Ascending aorta (tissue), 2 donors: ENCODE results near the gene R3HCC1L. TPM values are rescaled to one million over a fixed set of nuclear protein-coding genes. Genes with fewer than 3 reads are reported as not detected.

Experiments used
- DNase-seq, 2 donors: peaks; one replicate each; pipeline ENCODE4 v3.0.0-alpha.2; 2019; ENCODE audit warnings: low spot score in 2 of 2
- H3K27ac ChIP-seq, 2 donors: fragments of 200-600 bp; sonication (generic); one replicate each; pipeline ENCODE4 v1.5.1; 2016 to 2017; ENCODE audit warnings: mild to moderate bottlenecking in 1 of 2
- H3K27me3 ChIP-seq: fragments of 200-600 bp; sonication (generic); one replicate; pipeline ENCODE4 v1.5.1; 2017
- H3K36me3 ChIP-seq, 2 donors: fragments of 200-600 bp; sonication (generic); one replicate each; pipeline ENCODE4 v1.5.1; 2016
- H3K4me1 ChIP-seq, 2 donors: fragments of 200-600 bp; sonication (generic); one replicate each; pipeline ENCODE4 v1.5.1; 2016 to 2017; ENCODE audit warnings: mild to moderate bottlenecking in 1 of 2
- H3K4me3 ChIP-seq, 2 donors: fragments of 200-600 bp; sonication (generic); one replicate each; pipeline ENCODE4 v1.5.1; 2016 to 2017; ENCODE audit warnings: mild to moderate bottlenecking in 1 of 2
- H3K9me3 ChIP-seq, 2 donors: fragments of 200-600 bp; sonication (generic); one replicate each; pipeline ENCODE4 v1.5.1; 2016
- intact Hi-C: fragments of 100-400 bp; cut with DNase I; formaldehyde crosslinking; loops from one replicate; pipeline ENCODE4 v1.15.1; 2023
- total RNA-seq: library from RNA; depleted of rRNA; stranded (reverse); fragments of >200 nt; gene quantifications from one replicate; pipeline ENCODE4 v1.1.0, GENCODE V29; 2016
- TF ChIP-seq, protein P1 (sequence below), 3 experiments: fragments of 200-600 bp in 2 of 3; fragments of 450-650 bp in 1 of 3; sonication (generic) in 2 of 3; IDR thresholded peaks; one replicate each; pipeline ENCODE4 v1.5.1; 2016 to 2019; ENCODE audit warnings: antibody characterized with exemption in 3 of 3, mild to moderate bottlenecking in 1 of 3, moderate library complexity in 1 of 3

The R3HCC1L gene
- total RNA-seq, 1 donor from 2014 or later = 3.1 TPM

DNA sequence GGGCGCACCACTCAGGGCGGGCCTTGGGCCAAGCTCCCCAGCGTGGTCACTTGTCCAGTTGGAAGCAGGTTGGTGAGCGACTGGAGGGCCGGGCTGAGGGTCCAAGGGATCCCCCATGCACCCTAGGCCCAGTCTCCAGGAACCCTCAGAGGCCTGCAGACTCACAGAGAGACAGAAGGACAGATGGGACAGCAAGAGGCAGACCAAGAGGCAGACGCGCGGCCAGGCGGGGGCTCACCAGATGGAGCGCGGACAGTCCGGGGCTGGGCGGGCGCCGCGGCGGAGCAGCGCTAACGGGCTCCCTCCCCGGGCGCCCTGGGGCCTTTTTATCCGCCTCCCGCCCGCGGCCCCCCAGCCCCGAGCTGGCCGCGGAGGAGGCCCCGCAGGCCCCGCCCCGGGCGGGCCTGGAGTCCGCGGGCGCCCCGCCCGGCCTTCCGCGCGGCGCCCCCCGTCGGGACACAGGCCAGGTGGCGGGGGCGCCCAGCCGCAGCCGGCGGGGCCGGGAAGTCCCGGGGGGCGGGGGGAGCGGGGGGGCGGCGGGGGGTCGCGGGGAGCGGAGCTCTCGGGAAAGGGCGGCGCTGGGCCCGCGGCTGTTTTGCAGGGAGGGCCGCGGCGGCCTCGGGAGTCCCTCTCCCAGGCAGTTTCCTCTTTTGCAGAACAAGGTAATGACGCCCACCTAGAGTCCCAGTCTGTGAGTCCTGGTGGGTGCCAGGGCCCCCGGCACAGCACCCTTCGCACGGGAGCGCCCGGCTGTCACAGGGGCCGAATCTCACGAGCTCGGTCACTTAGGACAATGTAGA, 133.6 kb downstream of the R3HCC1L start, which contains the start of gene LOXL4:
Gene LOXL4 (minus strand): TSS at position 301 of the 800 bp plus-strand sequence. CDS start 5,175 bp downstream, outside the sequence.
- Histone ChIP-seq H3K27ac (peak within 1 kb of the TSS; percentile 93 to 98), H3K4me1 (peaks cover 5 to 32% of the 10 kb centered on the region in 2 donors), H3K36me3 (no peaks in the 10 kb centered on the region), H3K4me3 (peak within 1 kb of the TSS; percentile 57 to 68), H3K27me3 (no peaks in the 10 kb centered on the region), H3K9me3 (no peaks in the 10 kb centered on the region)
- TF ChIP-seq, protein P1, sequence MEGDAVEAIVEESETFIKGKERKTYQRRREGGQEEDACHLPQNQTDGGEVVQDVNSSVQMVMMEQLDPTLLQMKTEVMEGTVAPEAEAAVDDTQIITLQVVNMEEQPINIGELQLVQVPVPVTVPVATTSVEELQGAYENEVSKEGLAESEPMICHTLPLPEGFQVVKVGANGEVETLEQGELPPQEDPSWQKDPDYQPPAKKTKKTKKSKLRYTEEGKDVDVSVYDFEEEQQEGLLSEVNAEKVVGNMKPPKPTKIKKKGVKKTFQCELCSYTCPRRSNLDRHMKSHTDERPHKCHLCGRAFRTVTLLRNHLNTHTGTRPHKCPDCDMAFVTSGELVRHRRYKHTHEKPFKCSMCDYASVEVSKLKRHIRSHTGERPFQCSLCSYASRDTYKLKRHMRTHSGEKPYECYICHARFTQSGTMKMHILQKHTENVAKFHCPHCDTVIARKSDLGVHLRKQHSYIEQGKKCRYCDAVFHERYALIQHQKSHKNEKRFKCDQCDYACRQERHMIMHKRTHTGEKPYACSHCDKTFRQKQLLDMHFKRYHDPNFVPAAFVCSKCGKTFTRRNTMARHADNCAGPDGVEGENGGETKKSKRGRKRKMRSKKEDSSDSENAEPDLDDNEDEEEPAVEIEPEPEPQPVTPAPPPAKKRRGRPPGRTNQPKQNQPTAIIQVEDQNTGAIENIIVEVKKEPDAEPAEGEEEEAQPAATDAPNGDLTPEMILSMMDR (IDR thresholded peaks at IDR 0.05) = no peak
- peak in 1 of 2 donors; percentile 75 for DNase-seq
- intact Hi-C loops = loop anchor here (5.0 kb wide), 1 partner anchor 179 kb away; the partner anchor contains the start of gene HPS1

DNA sequence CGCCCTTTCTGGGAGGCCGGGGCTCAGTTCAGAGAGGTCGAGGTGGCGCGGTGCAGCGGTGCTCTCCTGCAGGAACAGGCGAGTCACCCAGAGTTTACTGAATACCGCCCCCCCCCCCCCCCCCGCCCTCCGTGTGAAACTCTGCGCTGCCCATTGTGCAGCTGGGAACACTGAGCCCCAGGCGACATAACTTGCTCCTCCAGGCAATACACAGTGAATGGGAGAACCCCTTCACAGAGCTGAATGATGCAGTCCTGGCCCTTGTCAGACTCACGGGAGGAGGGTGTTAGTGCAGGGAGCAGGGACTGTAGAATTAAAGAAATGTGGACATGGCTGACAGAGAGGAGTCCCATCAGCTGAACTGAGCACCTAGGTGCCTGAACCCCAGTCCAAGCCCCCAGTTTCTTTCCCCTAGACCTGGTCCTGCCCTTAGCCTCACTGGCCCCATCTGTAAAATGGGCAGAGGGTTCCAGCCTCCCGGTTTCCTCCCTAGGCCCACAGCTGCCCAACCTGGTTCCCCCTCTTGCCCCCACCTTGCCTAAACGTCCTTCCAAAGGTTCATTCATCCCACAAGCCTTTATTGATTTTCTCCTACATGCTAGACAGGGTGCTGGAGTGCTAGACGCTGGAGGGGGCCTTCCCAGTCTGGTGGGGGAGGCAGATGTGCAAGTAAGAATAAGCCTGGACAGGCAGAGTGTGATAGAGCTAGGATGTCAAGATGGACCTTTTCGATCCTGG, 134.4 kb downstream of the R3HCC1L start:
- peaks cover 5 to 32% of the 10 kb centered on the region in 2 donors for H3K4me1 ChIP-seq
- no peaks in the 10 kb centered on the region for H3K9me3 ChIP-seq
- no peaks in the 10 kb centered on the region for H3K36me3 ChIP-seq
- TF ChIP-seq, protein P1 (IDR thresholded peaks at IDR 0.05) = no peak
- H3K27ac ChIP-seq = peak overlapping the region; percentile 91 to 98
- intact Hi-C loops = loop anchor here (5.0 kb wide), 1 partner anchor 178 kb away; the partner anchor contains the start of gene HPS1
- H3K27me3 ChIP-seq = no peaks in the 10 kb centered on the region
- peak overlapping the region; percentile 57 to 68 for H3K4me3 ChIP-seq
- DNase-seq = peak in 1 of 2 donors; percentile 67

DNA sequence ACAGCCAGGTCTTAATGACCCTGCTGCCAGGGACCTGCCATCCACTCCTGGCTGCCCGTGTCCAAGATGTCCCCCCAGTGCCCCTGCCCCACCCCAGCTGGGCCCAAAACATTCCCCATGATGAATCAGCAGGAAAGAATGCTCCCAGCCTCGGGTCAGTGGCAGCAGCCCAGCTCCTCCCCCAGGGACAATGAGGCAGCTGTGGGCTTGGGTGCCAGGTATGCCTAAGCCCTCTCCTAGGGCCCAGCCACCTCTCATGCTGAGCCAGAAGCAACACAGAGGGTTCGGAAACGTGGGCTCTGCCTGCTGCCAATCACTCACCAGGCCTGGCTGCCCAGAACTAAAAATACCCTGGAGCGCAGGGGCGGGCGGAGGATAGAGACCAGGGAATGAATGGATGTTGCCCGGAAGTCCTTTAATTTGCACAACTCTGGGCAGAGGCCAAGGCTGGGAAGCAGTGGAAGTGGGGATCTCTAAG, 135.0 kb downstream of the R3HCC1L start:
- TF ChIP-seq, protein P1 (IDR thresholded peaks at IDR 0.05) = no peak
- H3K9me3 ChIP-seq = no peaks in the 10 kb centered on the region
- H3K4me1 ChIP-seq = peaks cover 5 to 32% of the 10 kb centered on the region in 2 donors
- peak overlapping the region; percentile 91 to 98 for H3K27ac ChIP-seq
- H3K4me3 ChIP-seq = peak overlapping the region; percentile 1 to 32
- intact Hi-C loops = loop anchor here (5.0 kb wide), 1 partner anchor 178 kb away; the partner anchor contains the start of gene HPS1
- H3K36me3 ChIP-seq = no peaks in the 10 kb centered on the region
- no peaks in the 10 kb centered on the region for H3K27me3 ChIP-seq
- DNase-seq = peak; percentile 83 to 97

DNA sequence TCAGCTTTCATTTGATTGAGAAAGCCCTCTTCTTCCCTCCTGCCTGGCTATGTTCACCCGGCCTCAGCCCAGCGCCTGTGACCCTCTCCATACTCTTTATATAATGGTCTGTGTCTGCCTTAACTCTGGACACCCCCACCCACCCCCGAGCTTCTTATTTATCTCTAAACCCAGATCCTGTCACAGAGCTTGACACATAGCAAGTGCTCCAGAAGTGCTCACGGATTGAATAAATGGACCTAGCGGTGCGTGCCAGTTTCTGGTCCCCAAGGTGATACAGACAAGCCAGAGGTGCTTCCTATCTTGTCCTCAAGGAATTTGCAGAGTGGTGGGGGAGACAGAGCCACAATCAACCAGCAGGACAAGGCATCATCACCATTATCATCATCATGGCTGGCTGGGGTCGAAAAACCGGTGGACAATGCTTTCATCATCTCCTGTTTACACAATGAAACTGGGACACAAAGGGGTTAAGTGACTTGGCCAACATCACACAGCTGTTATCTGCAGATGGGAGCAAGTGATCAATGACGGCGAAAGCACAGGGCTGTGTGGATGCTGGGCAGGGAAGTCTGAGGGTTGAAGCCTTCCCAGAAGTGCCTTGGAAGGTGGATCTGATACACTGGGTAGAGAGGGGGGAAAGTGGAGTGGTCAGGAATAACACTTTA, 135.8 kb downstream of the R3HCC1L start:
- Histone ChIP-seq H3K36me3 (no peaks in the 10 kb centered on the region), H3K27me3 (no peaks in the 10 kb centered on the region), H3K27ac (peak overlapping the region; percentile 77 to 98), H3K9me3 (no peaks in the 10 kb centered on the region), H3K4me1 (peaks cover 5 to 32% of the 10 kb centered on the region in 2 donors), H3K4me3 (peak overlapping the region; percentile 1 to 32)
- DNase-seq = peak in 1 of 2 donors; percentile 62
- intact Hi-C loops = no loop called here
- TF ChIP-seq, protein P1 (IDR thresholded peaks at IDR 0.05) = no peak

DNA sequence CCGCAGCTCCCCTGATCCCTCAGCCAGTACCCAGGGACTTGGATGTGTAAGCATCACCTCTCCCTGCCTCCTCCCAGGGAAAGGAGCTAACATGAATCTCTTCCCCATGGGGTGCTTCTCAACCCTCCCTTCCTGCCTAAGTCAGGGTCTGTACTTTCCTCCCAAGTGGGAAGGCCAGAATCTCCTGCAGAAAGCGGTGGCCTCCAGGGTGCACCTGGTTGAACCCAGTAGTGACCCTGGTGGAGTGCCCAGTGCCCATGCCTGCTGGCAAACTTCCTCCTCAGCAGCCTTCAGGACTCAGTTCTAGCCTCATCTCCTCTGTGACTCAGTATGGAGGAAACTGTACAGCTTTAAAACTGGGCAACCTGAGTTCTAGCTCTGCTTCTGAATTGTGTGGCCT, 136.3 kb downstream of the R3HCC1L start:
- peak in 1 of 2 donors; percentile 55 for DNase-seq
- TF ChIP-seq, protein P1 (IDR thresholded peaks at IDR 0.05) = no peak
- H3K27me3 ChIP-seq = no peaks in the 10 kb centered on the region
- peaks cover 5 to 32% of the 10 kb centered on the region in 2 donors for H3K4me1 ChIP-seq
- no peak overlapping the region for H3K4me3 ChIP-seq
- H3K9me3 ChIP-seq = no peaks in the 10 kb centered on the region
- no peaks in the 10 kb centered on the region for H3K36me3 ChIP-seq
- H3K27ac ChIP-seq = peak overlapping the region in 1 of 2 donors; percentile 98
- intact Hi-C loops = no loop called here
